Skin epidermis (tissue), 12 donors: ENCODE measurements around the gene EEIG1.

Experiments used
- H3K27ac ChIP-seq, 21 experiments: fragments of 200-600 bp; sonication (generic) in 11 of 21; one replicate each; pipeline ENCODE4 v1.5.0; 2020; ENCODE audit warnings: mild to moderate bottlenecking in 3 of 21, inconsistent platforms in 2 of 21, moderate library complexity in 2 of 21
- H3K4me3 ChIP-seq, 7 experiments: fragments of 200-600 bp; sonication (generic) in 2 of 7; one replicate each; pipeline ENCODE4 v1.5.0; 2020; ENCODE audit warnings: inconsistent platforms in 2 of 7, mild to moderate bottlenecking in 2 of 7, moderate library complexity in 1 of 7

Gene EEIG1

GRCh38 chr9:127945942-127946341 lies 34.8 kb downstream of the EEIG1 start:
- no peak overlapping the region for H3K4me3 ChIP-seq
- H3K27ac ChIP-seq, result peak overlapping the region in 9 of 21 experiments; percentile 4 to 61 (median 39)

DNA sequence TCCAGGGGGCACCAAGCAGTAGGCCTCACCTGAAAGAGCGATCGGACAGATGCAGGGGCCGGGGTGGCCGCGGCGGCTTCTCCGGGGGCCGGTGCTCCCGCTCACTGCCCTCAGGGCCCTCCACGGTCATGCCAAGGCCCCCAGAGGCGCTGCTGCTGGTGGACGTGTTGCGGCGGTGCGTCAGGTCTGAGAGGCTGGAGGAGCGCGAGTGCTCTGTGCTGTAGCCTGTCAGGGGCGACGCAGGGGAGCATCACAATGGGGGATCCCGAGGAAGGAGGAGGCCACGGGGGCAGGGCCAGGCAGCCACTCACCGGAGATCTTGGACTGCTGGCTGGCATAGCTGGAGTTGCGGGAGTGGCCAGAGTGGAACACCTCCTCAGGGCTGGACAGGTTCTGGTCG lies 35.5 kb downstream of the EEIG1 start:
- Histone ChIP-seq H3K4me3 (no peak overlapping the region), H3K27ac (peak overlapping the region in 6 of 21 experiments; percentile 4 to 61 (median 42))

DNA sequence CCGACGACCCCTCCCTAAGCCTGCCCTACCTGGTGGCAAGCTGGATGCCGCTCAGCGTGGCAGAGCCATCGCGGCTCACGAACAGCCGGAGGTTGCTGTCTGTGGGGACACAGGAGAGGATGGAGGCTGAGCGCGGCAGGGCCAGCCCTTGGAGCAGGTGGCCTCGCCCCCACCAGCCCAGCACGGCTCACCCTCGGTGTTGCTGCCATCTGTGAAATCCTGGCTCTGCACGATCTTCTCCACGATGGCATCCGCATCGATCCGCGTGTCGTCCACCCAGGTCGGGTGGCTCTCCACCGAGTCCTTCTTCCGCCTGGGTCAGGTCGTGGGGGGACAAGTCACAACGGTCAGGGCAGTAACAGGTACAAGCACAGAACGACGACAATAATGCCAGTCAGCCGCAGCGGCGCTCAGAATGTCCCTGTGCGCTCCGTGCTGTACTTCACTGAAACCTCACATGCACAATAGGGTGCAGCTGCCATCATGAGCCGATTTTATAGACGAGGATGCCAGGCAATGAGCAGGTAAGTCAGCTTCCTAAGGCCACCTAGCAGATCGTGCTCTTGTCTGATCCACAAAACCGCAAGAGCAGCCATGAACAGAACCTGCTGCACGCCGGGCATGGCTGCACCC lies 36.1 kb downstream of the EEIG1 start:
- H3K4me3 ChIP-seq, result no peak overlapping the region
- H3K27ac ChIP-seq, result peak overlapping the region in 1 of 21 experiments; percentile 4

- no peak overlapping the region for H3K27ac ChIP-seq
Observed at GRCh38 chr9:127943731-127944144, 37.1 kb downstream of the EEIG1 start.

GRCh38 chr9:127943011-127943662 lies 37.7 kb downstream of the EEIG1 start:
- Histone ChIP-seq H3K4me3 (no peak overlapping the region), H3K27ac (peak overlapping the region in 1 of 21 experiments; percentile 4)

More at GRCh38 chr9:127943731-127944144, 37.1 kb downstream of the EEIG1 start:
- H3K4me3 ChIP-seq, result no peak overlapping the region

DNA sequence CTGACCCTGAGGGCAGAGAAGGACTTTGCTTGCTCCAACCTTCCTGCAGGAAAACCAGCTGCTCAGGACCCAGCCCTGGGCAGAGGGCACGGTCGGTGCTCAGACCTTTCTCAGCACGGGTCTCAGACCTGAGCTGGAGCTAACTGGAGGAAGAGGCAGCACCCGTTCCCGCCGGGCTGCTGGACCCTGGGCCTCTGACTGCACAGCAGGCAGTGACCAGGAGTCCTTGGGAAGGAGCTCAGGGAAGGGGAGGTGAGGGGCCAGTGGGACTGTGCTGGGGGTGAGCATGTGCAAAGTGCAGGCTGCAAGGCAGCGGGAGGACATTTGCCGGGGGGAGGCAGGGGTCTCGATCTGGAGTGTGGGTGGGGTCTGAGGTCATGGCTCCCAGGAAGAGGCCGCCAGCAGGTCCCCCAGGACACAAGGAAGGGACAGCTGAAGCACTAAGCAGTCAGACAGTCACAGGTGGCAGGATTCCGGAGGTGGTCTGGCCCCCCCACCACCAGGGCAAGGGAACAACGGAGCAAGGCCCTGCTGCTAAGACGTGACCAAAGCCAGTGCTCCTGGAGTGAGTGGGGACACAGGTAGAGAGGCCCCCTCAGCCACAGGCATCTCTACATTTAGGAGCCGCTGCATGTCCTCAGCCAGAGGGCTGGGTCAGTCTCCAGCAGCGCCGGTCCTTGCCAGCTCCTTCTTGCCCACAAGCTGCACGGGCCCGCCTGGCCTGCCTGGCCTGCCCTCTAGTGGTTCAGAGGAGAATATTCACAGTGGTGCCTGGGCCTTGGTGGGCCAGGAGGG lies 38.4 kb downstream of the EEIG1 start:
- no peak overlapping the region for H3K4me3 ChIP-seq
- H3K27ac ChIP-seq, result peak overlapping the region in 1 of 21 experiments; percentile 40

- Histone ChIP-seq H3K27ac (no peak overlapping the region), H3K4me3 (no peak overlapping the region)
Observed at GRCh38 chr9:127941961-127942215, 38.9 kb downstream of the EEIG1 start.

GRCh38 chr9:127941062-127941960 lies 39.5 kb downstream of the EEIG1 start:
- Histone ChIP-seq H3K27ac (no peak overlapping the region), H3K4me3 (no peak overlapping the region)

DNA sequence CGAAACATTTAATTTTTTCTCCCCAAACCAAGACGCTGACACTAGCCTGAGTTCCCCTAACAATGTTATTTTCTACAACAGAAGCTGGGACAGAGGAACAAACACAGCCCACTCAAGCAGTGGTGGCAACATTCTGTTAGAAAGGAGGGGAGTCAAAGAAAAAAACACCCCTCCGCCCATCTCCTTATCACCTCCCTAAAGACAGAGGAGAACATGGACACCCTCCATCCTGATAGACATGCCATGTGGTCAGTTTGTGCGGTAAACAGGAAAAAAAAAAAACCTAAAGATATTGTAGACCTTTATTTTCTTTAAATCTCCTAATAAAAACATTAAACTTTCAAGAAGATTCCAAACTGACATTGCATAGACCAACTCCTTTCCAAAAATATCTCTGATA lies 40.2 kb downstream of the EEIG1 start:
- no peak overlapping the region for H3K27ac ChIP-seq
- no peak overlapping the region for H3K4me3 ChIP-seq

DNA sequence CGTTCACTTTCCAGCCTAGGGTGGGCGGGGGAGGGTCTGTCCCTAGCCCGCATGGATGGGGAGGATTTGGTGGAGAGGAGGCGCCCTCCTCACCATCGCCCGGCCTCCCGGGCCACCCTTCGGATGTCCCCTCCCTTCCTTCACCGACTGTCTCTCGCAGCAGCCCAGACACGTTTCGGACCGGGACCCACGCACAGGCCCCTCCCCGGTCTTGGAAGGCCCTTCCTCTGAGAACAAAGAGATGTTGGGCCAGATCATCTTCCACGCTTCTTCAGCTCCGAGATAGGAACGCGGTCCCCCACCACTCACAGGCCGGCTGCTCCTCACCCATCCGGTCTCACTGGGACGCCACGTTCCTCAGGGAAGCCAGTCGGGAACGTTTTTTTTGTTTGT lies 42.5 kb downstream of the EEIG1 start:
- Histone ChIP-seq H3K27ac (peak overlapping the region in 20 of 21 experiments; percentile 3 to 91 (median 74)), H3K4me3 (peak overlapping the region in 6 of 7 experiments; percentile 69 to 81 (median 74))

- Histone ChIP-seq H3K27ac (peak within 1 kb of the TSS in 20 of 21 experiments; percentile 43 to 91 (median 76)), H3K4me3 (peak within 1 kb of the TSS; percentile 50 to 81 (median 71))
Observed at GRCh38 chr9:127937388-127938297, 43.1 kb downstream of the EEIG1 start, which contains the start of gene DPM2. Gene DPM2, minus strand, starts transcription at chr9:127937854. Its CDS starts 34 bp downstream, at chr9:127937820.

DNA sequence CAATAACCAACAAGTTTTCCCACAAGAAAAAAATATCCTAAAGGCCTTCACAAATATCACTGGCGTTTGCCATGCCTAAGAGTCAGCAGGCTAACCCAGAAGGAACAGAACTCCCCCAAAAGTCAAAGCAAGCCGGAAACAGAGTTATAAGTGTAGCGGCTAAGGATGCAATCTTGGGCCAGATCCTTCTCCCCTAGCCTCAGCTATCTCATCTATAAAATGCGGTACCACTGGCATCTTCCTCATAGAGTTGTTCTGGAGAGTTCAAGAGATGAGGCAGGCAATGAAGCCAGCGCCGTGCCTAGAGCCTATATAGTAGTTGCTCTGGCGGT lies 43.8 kb downstream of the EEIG1 start:
- Histone ChIP-seq H3K4me3 (peak overlapping the region; percentile 50 to 81 (median 71)), H3K27ac (peak overlapping the region in 19 of 21 experiments; percentile 61 to 91 (median 78))

GRCh38 chr9:127936347-127936852 lies 44.4 kb downstream of the EEIG1 start:
- peak overlapping the region in 1 of 7 experiments; percentile 76 for H3K4me3 ChIP-seq
- peak overlapping the region in 6 of 21 experiments; percentile 18 to 91 (median 80) for H3K27ac ChIP-seq

DNA sequence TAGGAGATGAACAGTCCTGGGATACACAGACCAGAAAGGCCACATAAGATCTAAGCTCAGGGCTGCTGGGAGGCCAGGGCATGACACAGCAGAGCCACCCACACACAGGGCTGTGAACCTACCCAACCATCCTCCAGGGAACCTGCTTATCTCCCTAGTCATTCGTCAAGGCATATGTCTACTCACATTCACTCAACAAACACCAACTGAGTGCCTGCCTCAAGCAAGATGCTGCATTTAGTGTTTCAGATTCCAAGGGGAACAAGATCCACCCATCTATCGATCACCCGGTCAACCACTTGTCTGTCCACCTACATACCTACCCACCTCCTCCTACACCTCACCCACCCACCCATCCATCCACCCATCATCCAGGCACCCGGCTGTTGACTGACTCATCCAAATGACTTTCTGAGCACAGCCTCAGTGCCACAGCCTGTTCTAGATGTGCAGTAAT lies 45.0 kb downstream of the EEIG1 start:
- no peak overlapping the region for H3K4me3 ChIP-seq
- H3K27ac ChIP-seq, result peak overlapping the region in 5 of 21 experiments; percentile 1 to 82 (median 18)

DNA sequence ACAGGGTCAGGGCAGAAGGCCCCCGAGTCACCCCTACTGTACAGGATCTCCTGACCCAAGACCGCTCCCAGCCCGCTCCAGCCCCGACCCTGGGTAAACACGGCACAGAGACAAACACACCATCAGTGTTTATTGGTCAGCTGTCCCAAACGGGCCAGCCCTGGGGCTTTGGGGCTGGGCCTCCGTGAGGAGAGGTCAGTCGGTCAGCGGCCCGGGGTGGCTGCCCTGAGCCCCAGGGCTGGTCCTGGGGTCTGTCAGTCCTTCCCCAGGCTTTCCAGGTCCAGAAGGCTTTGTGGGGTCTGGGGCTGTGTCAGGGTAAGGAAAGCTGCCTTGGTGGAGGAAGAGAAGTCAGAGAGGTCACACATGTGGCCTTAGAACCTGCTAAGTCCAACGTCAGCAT lies 45.8 kb downstream of the EEIG1 start:
- Histone ChIP-seq H3K4me3 (no peak overlapping the region), H3K27ac (peak overlapping the region in 3 of 21 experiments; percentile 12 to 62 (median 14))

- Histone ChIP-seq H3K4me3 (no peak overlapping the region), H3K27ac (no peak overlapping the region)
Observed at GRCh38 chr9:127934248-127934647, 46.5 kb downstream of the EEIG1 start.

- peak overlapping the region; percentile 38 to 50 (median 45) for H3K4me3 ChIP-seq
- peak overlapping the region in 4 of 21 experiments; percentile 28 to 43 (median 30) for H3K27ac ChIP-seq
Observed at GRCh38 chr9:127931092-127931881, 49.5 kb downstream of the EEIG1 start.
